Middle frontal gyrus (tissue), 1 donor: ENCODE results near the gene ARMC6.

Source experiments
- DNase-seq: peaks from one replicate; pipeline ENCODE4 v3.0.0-alpha.2; 2015; ENCODE audit warnings: low spot score; ENCODE audit errors: extremely low spot score

ARMC6 gene

GRCh38 chr19:19054315-19054938 is 21.0 kb downstream of the ARMC6 start:
- no peak for DNase-seq

- no peak for DNase-seq
These were observed 21.6 kb downstream of the ARMC6 start for GRCh38 chr19:19054939-19055440.

GRCh38 chr19:19055701-19056100 is 22.3 kb downstream of the ARMC6 start:
- DNase-seq = no peak

- DNase-seq = no peak
These were observed 23.4 kb downstream of the ARMC6 start for GRCh38 chr19:19056636-19057275.

GRCh38 chr19:19057317-19057716 is 23.9 kb downstream of the ARMC6 start:
- DNase-seq = no peak

DNA sequence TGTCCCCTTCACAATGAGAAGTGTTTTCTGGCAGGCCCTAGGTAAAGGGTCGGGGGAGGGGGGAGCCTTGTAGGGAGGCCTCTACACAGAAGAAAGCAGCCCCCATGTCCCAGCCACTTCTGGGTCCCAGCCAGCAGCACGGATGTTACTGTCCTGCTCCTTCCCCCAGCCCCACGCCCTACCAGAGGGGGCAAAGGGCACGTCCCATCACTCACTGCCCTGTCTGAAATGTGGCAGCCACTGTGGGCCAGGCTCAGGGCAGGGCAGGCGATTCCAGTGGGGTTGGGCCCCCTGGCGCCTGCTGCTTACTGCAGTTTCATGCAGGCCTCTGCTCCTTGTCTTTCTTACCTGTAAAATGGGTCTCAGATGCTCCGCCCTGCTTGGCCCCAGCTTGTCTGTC is 24.3 kb downstream of the ARMC6 start:
- DNase-seq = no peak

DNA sequence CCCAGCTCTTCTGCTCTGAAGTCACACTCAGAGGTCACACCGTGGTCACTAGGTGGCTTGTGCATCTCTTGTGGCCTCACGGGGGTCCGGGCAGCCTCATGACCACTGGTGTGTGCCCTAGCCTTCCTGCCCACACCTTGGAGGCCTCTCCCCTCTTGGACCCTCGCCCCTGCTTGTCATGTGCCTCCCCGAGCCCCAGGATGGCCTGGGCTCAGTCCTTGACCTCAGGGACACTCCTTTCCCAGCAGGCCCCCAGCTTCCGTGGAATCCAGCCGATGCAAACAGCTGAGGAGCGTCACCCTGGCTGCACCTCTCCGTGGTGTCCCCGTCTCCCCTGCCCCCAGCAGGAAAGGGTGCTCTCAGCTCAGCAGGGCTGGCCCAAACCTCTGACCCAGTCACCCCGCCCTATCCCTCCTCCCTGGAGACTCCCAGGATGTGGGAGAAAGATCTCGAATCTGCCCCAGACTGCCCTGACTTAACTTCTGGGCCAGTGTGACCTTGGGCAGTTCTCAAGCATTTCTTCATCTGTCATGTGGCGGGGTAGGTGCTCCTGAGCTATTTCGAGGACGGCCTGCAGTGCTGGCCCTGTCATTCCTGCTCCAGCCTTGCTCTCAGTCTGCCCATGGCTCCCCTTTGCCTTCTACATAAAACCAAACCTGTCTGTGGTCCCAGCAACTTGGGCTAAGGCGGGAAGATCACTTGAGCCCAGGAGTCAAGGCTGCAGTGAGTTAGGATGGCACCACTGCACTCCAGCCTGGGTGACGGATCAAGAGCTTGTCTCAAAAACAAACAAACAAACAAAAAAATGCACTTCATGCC is 25.8 kb downstream of the ARMC6 start:
- DNase-seq = no peak

GRCh38 chr19:19059837-19060611 is 26.6 kb downstream of the ARMC6 start:
- no peak for DNase-seq

- no peak for DNase-seq
These were observed 28.1 kb downstream of the ARMC6 start for GRCh38 chr19:19061506-19061905.

- no peak for DNase-seq
These were observed 29.2 kb downstream of the ARMC6 start for GRCh38 chr19:19062454-19063182.

GRCh38 chr19:19063183-19064097 is 30.0 kb downstream of the ARMC6 start, which contains the start of gene SLC25A42:
SLC25A42 (plus strand) TSS chr19:19063994; CDS start chr19:19096125, 32,131 bp downstream.
- peak; percentile 99 for DNase-seq

DNA sequence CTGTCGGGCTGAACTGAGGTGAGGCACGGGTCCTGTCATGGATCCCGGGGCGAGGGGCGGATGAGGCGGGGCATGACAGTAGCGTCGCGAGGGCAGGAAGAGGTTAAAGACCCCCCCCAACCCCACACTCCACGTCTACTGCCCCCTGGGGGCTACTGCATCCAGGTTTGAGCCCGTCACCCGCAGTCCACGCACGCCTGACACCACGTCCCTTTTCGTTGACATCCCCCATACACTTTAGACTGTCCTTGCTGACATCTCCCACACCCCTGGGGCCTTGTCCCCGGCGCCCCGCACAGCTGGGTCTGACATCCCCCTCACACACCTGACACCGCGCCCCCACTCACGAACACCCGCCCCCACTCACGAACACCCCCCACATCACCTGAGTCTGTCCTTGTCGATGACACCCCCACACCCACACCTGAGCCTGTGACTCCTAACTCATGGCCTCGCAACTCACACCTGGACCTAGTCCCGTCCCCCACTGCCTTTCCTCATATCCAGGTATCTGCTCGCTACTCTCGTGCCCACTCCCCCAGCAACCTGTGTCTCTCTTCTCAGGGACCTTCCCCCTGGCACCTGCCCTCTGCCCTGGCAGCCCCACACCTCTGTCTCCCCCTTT is 30.8 kb downstream of the ARMC6 start:
- DNase-seq = no peak

GRCh38 chr19:19064811-19065745 is 31.7 kb downstream of the ARMC6 start:
- no peak for DNase-seq

GRCh38 chr19:19067276-19068072 is 34.1 kb downstream of the ARMC6 start:
- peak; percentile 36 for DNase-seq

GRCh38 chr19:19068659-19069654 is 35.6 kb downstream of the ARMC6 start:
- DNase-seq = no peak

DNA sequence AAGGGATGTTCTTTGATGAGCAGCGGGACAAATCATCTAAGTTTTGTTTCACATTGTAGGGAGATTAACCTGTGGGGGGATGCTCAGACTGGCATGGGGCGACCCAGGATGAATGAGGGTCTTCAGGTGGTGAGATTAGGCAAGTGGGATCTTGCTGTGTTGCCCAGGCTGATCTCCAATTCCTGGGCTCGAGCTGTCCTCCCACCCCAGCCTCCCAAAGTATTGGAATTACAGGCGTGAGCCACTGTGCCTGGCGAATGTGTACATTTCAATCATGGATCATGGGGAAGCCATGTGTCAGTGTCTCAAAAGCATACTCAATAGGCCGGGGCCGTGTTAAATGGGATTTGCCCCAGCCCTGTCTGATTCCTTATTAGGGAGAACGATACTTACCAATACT is 38.5 kb downstream of the ARMC6 start:
- DNase-seq = no peak
